AG10803 (cell line): Measurements from ENCODE around the gene ZFR.

ENCODE experiments used
- DNase-seq: peaks from one replicate; pipeline ENCODE4 v3.0.0; 2010; ENCODE audit warnings: low read depth
- H3K4me3 ChIP-seq: 2 replicates; pipeline ENCODE4 v1.5.1; 2011; ENCODE audit warnings: mild to moderate bottlenecking, low read length, control low read depth
- TF ChIP-seq, protein P1 (sequence below): conservative IDR thresholded peaks from 2 replicates; pipeline ENCODE4 v1.5.1; 2011; ENCODE audit warnings: mild to moderate bottlenecking, low read length, control low read depth, inconsistent platforms

The ZFR gene

DNA sequence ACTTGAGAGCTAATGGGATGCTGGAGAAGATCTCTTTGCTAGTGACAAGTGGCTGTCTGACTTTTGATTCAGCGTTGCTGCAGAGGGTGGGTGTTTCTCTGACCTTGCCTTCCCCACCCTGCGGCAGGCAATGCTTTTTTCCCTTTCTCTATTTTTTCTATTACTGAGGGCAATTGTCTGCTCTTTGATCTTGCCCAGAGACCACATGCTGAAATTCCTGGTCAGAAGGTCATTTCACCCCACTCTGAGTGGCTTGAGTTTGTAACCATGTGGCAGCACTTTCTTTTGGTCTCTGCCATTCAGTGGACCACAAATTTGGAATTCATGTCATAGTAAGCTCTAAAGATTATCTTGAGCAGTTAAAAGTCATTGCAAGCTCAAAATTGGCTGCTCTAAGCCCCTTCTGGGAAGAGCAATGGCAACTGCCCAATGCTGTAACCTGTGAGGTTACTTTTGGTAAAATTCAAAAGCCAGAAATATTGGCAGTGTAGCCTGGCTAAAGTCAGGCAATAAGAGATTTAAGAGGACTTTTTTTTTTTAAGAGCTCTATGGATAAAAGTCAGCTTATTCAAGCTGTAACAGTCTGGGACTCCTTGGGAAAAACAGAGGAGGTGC lies 101.4 kb downstream of the ZFR start:
- TF ChIP-seq, protein P1, sequence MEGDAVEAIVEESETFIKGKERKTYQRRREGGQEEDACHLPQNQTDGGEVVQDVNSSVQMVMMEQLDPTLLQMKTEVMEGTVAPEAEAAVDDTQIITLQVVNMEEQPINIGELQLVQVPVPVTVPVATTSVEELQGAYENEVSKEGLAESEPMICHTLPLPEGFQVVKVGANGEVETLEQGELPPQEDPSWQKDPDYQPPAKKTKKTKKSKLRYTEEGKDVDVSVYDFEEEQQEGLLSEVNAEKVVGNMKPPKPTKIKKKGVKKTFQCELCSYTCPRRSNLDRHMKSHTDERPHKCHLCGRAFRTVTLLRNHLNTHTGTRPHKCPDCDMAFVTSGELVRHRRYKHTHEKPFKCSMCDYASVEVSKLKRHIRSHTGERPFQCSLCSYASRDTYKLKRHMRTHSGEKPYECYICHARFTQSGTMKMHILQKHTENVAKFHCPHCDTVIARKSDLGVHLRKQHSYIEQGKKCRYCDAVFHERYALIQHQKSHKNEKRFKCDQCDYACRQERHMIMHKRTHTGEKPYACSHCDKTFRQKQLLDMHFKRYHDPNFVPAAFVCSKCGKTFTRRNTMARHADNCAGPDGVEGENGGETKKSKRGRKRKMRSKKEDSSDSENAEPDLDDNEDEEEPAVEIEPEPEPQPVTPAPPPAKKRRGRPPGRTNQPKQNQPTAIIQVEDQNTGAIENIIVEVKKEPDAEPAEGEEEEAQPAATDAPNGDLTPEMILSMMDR: no peak
- DNase-seq: no peak
- H3K4me3 ChIP-seq: no peak overlapping the region

DNA sequence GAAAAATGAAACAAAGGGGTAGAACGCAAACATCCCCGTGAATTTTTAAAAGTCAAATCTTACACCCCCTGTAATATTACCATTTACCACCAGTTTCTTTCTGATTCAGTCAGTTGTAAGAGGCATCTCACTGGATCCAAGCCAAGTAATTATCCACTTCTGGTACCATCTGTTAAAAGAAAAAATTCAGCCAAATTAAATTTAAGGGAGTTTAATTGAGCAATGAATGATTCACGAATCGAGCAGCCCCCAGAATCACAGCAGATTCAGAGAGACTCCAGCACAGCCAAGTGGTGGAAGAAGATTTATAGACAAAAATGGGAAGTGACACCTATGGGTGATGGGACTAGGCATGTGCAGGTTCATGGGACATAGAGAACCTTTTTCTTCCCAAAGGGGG lies 101.9 kb downstream of the ZFR start:
- TF ChIP-seq, protein P1: no peak
- DNase-seq: no peak
- no peak overlapping the region for H3K4me3 ChIP-seq

DNA sequence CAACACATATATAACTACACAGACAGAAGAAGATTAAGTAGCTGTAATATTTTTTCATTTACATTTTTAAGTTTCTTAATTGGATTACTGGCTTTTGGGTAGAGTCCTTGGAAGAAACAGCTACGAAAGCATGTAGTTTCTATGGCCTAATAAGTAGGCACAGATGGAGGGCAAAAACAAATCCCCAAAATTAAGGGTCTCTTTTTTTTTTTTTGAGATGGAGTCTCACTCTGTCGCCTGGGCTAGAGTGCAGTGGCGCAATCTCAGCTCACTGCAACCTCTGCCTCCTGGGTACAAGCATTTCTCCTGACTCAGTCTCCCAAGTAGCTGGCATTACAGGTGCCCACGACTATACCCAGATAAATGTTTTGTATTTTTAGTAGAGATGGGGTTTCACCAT lies 104.7 kb downstream of the ZFR start:
- no peak for DNase-seq
- TF ChIP-seq, protein P1: no peak
- no peak overlapping the region for H3K4me3 ChIP-seq

DNA sequence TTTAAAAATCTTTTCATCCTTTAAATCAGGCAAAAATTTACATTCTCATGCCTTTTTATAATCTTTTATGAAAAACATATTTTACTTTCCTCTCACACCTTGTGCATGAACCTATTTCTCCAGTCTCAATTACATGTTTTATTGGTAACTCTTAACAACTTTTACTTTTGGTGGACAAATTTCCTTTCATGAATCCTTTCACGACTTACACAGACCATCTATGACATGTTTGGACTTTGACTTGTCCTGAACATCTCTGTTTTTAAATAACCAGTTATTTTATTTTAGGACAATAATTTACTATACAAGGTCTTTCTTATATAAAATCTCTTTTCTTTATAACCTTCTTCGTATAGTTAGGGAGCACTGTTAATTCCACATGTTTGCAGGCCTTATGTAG lies 105.3 kb downstream of the ZFR start:
- no peak for DNase-seq
- TF ChIP-seq, protein P1: no peak
- no peak overlapping the region for H3K4me3 ChIP-seq

DNA sequence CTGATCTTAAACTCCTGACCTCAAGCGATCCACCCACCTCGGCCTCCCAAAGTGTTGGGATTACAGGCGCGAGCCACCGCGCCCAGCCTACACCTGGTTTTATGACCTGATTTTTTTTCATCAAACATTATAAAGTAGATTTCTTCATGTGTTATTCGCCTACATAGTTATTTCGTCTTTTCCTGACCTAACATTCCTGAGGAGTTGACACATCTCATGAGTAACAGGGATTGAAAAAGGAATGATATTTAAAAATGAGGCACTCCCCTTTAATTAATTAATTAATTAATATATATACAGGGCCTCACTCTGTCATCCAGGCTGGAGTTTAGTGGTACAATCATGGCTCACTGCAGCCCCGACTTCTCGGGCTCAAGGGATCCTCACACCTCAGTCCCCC lies 111.6 kb downstream of the ZFR start:
- H3K4me3 ChIP-seq: no peak overlapping the region
- DNase-seq: no peak

DNA sequence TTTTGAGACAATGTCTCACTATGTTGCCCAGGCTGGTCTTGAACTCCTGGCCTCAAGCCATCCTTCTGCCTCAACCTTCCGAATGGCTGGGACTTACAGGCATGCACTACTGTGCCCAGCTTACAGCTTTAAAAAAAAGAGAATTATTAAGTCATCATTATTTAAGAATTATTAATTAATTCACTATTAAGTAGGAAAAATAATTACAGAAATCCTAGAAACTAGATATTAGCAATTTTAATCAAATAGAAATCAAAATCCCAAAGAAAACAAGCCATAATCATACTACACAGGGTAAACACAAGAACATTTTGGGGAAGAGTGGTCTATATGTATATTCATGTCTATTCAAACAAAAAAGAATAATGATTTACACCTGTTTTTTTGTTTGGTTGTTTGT lies 112.2 kb downstream of the ZFR start:
- no peak overlapping the region for H3K4me3 ChIP-seq
- DNase-seq: no peak
- TF ChIP-seq, protein P1: no peak

More for the DNA sequence above, 111.6 kb downstream of the ZFR start:
- TF ChIP-seq, protein P1: no peak

DNA sequence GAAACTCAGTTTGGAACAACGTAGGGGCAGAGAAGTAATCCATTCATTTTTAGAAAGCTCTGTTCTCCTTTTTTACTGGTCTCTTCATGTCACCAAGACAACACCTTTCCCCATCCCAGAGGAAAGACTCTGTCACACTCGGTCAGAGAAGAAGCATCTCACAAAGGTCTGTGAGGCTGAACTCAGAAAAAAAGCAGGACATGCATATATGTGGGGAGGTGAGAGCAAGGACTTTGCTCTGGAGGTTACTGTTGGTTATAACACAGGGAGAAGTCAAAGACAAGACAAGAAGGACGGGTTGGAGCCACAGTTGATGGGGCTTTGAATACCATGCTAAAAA lies 112.6 kb downstream of the ZFR start:
- no peak for DNase-seq
- no peak overlapping the region for H3K4me3 ChIP-seq
- TF ChIP-seq, protein P1: no peak
